C1 segment of cervical spinal cord (tissue), 14 donors: Measurements from ENCODE around the gene LSM4.
"Not testable (repeated sequence)": the region's sequence is repeated elsewhere in the genome, so short reads cannot be mapped to it uniquely, and the experiment has no call there.

Experiments
- DNase-seq, 14 donors: peaks; one replicate each; lab custom pipeline; 2025; lab: John Stamatoyannopoulos, UW

LSM4 gene

GRCh38 chr19:18340990-18341868 is 18.4 kb upstream of the LSM4 start:
- DNase-seq = peak in 12 of 14 donors; percentile 6 to 74 (median 41)

DNA sequence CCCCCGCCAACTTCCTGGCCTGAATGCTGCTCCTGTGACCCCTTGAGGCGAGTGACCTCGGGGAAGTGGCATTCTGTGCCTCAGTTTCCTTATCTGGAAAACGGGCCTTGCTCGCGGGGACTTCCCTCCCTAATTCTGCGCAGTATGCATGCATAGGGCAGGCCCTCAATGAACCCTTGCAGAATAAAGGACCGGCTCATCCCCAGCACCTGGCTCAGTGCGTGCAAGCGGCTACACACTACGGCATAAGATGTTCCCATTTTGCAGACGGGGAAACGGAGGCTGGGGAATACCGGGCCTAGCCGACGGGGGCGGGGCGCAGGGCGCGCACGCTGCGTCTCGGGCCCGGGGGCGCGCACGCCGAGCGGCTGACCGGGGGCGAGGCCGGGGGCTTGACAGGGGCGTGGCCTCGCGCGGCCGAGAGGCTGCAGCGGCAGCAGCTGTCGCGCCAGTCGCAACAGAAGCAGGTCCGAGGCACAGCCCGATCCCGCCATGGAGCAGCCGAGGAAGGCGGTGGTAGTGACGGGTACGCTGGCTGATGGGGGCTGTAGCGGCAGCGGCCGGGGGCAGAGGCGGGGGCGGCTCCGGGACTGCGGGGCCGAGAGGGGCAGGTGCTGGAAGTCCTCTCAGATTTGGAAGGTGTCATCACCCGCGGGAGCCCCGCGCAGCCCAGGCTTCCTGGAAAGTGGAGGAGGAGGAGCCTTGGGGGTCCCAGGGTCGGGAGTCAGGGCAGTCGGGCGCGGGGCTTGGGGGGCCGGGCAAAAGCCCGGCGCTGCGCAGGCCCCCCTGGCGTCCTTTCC is 17.5 kb upstream of the LSM4 start, which contains the start of gene PGPEP1:
Gene PGPEP1 (plus strand): TSS at position 409 of the 800 bp plus-strand sequence. CDS start 84 bp downstream, at position 493.
- DNase-seq = peak in 13 of 14 donors; percentile 6 to 75 (median 39)

GRCh38 chr19:18339723-18340122 is 16.8 kb upstream of the LSM4 start:
- DNase-seq = no peak

- no peak for DNase-seq
Observed at GRCh38 chr19:18338541-18338940, 15.7 kb upstream of the LSM4 start.

DNA sequence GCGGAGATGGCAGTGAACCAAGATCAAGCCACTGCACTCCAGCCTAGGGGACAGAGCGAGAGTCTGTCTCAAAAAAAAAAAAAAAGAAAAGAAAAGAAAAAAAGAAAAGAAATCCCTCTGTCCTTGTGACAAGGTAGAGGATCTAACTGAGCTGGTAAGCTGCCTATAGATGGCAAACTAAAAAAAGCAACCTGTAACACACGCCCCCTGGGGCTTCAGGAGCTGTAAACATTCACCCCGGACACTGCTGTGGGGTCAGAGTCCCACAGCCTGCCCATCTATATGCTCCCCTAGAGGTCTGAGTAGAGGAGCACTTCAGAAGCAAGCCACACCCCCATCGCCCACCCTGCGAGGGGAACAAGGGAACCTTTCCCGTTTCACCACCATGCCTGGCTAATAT is 13.2 kb upstream of the LSM4 start:
- no peak for DNase-seq

GRCh38 chr19:18333680-18334079 is 10.8 kb upstream of the LSM4 start:
- DNase-seq = no peak

DNA sequence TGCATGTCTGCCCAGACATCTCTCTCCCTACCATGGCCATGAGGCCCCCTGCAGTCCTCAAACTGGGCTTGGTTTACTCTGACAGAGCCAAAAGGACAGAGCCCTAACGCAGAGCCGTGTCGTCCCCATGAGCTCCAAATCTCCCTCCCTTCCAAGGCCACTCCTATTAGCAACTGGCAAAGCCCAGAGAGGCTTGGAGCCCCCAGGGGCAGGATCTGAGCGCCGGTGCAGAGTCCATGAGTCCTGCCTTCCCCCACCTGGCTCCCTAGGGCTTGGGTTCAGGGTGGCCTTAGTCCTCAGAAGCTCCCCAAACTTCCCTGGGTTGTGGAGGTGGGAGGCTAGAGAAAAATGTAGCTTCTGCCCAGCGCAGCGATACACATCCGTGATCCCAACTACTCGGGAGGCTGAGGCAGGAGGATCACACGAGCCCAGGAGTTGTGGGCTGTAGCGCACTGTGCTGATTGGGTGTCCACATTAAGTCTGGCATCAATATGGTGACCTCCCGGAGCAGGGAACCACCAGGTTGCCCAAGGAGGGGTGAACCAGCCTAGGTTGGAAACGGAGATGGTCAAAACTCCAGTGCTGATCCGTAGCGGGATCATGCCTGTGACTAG is 10.1 kb upstream of the LSM4 start:
- DNase-seq = no peak

GRCh38 chr19:18330868-18331267 is 8.0 kb upstream of the LSM4 start:
- DNase-seq = no peak

- DNase-seq = no peak
Observed at GRCh38 chr19:18329035-18329376, 6.1 kb upstream of the LSM4 start.

DNA sequence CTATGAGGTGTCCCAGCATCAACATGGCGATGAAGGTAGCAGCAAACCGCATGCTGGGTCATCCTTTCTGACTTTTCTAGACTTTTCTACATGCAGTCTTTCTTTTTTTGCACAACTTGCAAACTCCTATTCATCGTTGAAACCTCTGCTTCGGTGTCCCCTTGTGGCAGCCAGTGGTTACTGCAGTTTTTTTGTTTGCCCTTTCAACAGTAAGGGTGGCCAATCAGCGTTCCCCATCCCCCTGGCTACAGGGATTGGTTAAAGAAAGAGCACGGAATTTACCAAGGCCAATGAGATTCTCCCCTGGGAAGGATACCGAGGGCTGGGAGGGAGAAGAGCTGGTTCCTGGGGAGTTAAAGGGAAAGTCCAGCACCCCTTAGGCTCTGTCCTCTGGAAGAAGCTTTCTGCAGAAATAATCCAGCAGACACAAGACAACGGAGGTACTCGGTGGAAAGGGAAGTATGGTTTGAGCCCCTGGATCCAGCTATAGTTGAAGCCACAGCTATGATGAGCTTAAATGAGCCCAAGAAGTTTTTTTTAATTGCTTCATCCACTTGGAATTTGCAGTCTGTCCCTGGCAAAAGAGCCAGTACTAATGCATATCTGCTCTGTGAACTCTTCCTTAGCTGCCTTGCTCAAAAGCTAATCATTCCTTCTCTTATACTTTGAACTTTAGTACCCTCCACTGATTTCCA is 5.6 kb upstream of the LSM4 start:
- DNase-seq = peak; percentile 35 to 96 (median 86)

GRCh38 chr19:18326772-18327171 is 3.9 kb upstream of the LSM4 start:
- no peak for DNase-seq

DNA sequence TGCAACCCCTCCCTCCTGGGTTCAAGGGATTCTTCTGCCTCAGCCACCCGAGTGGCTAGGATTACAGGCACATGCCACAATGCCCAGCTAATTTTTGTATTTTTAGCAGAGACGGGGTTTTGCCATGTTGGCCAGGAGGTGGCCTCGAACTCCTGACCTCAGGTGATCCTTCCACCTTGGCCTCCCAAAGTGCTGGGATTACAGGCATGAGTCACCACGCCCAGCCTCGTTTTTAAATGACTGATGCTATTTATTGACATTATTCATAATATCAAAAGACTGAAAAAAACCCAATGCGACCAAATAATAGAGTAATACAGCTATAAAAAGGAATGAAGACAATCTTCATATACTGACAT is 1.5 kb upstream of the LSM4 start:
- DNase-seq = not testable (repeated sequence)

DNA sequence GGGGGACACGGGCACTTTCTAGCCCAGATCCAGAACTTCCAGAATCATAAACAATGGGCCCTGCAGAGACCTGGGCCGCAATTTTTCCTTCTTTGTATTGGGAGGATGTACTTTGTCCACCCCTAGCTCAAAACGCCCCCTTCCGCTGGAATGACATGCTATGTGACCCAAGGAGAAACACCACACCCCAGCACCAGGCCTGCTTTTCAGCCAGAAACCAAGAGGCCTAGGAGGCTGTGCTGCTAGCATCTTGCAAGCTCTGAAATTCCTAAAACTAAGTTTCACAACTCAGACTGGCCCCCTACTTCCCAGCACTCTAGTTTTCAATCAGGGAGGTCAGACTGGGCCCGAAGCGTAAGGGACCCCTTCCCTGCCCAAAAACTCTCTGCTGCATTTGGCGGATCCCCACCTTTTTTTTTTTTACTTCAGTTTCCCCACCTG is 538 bp downstream of the LSM4 start:
- no peak for DNase-seq

DNA sequence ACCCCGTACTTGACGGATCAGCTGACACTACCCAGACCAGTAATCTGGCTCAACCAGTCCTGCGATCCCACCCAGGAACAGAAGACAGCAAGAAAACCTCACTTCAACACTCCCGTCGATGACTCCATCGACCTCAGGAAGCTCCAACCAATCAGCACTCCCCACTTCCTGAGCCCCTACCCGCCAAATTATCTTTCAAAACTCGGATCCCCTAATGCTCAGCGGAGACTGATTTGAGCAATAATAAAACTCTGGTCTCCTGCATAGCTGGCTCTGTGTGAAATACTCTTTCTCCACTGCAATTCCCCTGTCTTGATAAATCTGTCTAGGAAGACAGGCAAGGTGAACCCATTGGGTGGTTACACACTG is 1.2 kb downstream of the LSM4 start:
- no peak for DNase-seq

GRCh38 chr19:18320865-18321733 is 1.8 kb downstream of the LSM4 start:
- no peak for DNase-seq

GRCh38 chr19:18319591-18320135 is 3.2 kb downstream of the LSM4 start:
- DNase-seq = no peak

- DNase-seq = peak in 4 of 14 donors; percentile 6 to 29 (median 22)
Observed at GRCh38 chr19:18317961-18318800, 4.7 kb downstream of the LSM4 start.

DNA sequence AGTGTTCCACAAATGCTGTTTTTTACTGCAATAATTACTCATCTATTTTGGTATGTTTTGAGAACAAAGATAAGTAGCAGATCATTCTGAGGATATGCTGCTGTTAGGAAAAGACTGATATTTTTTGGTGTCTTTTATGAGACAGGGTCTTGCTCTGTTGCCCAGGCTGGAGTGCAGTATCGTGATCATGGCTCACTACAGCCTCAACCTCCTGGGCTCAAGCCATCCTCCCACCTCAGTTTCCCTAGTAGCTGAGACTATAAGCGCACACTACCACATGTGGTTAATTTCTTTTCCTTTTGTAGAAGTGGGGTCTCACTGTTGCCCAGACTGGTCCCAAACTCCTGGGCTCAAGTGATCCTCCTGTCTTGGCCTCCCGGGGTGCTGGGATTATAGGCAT is 9.5 kb downstream of the LSM4 start:
- no peak for DNase-seq

GRCh38 chr19:18312092-18312534 is 10.8 kb downstream of the LSM4 start:
- DNase-seq = no peak
